ENCODE data around the gene TGM5.

Gene TGM5

GRCh38 chr15:43220991-43221403 is 45.7 kb downstream of the TGM5 start, which contains the start of gene EPB42:
Gene EPB42 (minus strand): TSS chr15:43221018. CDS start chr15:43220825, 193 bp downstream.
- TF ChIP-seq POU2F2 (IDR thresholded peaks at IDR 0.05; ENCODE audit: low read depth, low read length), result no peak
- FAIRE-seq (no peak), DNase-seq (ENCODE audit: insufficient read length, low spot score) (no peak)

GRCh38 chr15:43219929-43220928 is 46.5 kb downstream of the TGM5 start:
- no peak for TF ChIP-seq TAF1 (IDR thresholded peaks at IDR 0.05; ENCODE audit: low read depth, low read length)
- TF ChIP-seq POLR2A (IDR thresholded peaks at IDR 0.05; ENCODE audit: low read depth, low read length), result no peak
- TF ChIP-seq PAX5 (IDR thresholded peaks at IDR 0.05; ENCODE audit: insufficient read depth, low read length, severe bottlenecking), result no peak
- no peak for TF ChIP-seq POLR2AphosphoS5 (IDR thresholded peaks at IDR 0.05; ENCODE audit: low read depth, low read length)
- TF ChIP-seq POU2F2 (IDR thresholded peaks at IDR 0.05; ENCODE audit: low read depth, low read length), result no peak
- no peak for TF ChIP-seq SPI1 (IDR thresholded peaks at IDR 0.05; ENCODE audit: low read depth, low read length)
- DNase-seq (ENCODE audit: insufficient read length, low spot score) (no peak), FAIRE-seq (no peak)

GRCh38 chr15:43218908-43219706 is 47.6 kb downstream of the TGM5 start:
- TF ChIP-seq POU2F2 (IDR thresholded peaks at IDR 0.05; ENCODE audit: low read depth, low read length) (no peak), POLR2A (IDR thresholded peaks at IDR 0.05; ENCODE audit: low read depth, low read length) (no peak), SPI1 (IDR thresholded peaks at IDR 0.05; ENCODE audit: low read depth, low read length) (no peak), POLR2AphosphoS5 (IDR thresholded peaks at IDR 0.05; ENCODE audit: low read depth, low read length) (no peak), PAX5 (IDR thresholded peaks at IDR 0.05; ENCODE audit: insufficient read depth, low read length, severe bottlenecking) (no peak), TAF1 (IDR thresholded peaks at IDR 0.05; ENCODE audit: low read depth, low read length) (no peak)
- FAIRE-seq (no peak), DNase-seq (ENCODE audit: insufficient read length, low spot score) (no peak)

- DNase-seq (ENCODE audit: insufficient read length, low spot score) (no peak), FAIRE-seq (no peak)
- TF ChIP-seq TAF1 (IDR thresholded peaks at IDR 0.05; ENCODE audit: low read depth, low read length), result no peak
- no peak for TF ChIP-seq POLR2AphosphoS5 (IDR thresholded peaks at IDR 0.05; ENCODE audit: low read depth, low read length)
- no peak for TF ChIP-seq POLR2A (IDR thresholded peaks at IDR 0.05; ENCODE audit: low read depth, low read length)
- TF ChIP-seq POU2F2 (IDR thresholded peaks at IDR 0.05; ENCODE audit: low read depth, low read length), result no peak
Measured at GRCh38 chr15:43215961-43216360, 50.8 kb downstream of the TGM5 start.

GRCh38 chr15:43214592-43215295 is 52.0 kb downstream of the TGM5 start:
- no peak for DNase-seq (ENCODE audit: insufficient read length, low spot score)
- FAIRE-seq, result no peak
- no peak for TF ChIP-seq POU2F2 (IDR thresholded peaks at IDR 0.05; ENCODE audit: low read depth, low read length)
- no peak for TF ChIP-seq POLR2AphosphoS5 (IDR thresholded peaks at IDR 0.05; ENCODE audit: low read depth, low read length)
- no peak for TF ChIP-seq PAX5 (IDR thresholded peaks at IDR 0.05; ENCODE audit: insufficient read depth, low read length, severe bottlenecking)
- no peak for TF ChIP-seq TAF1 (IDR thresholded peaks at IDR 0.05; ENCODE audit: low read depth, low read length)
- no peak for TF ChIP-seq SPI1 (IDR thresholded peaks at IDR 0.05; ENCODE audit: low read depth, low read length)

GRCh38 chr15:43214169-43214568 is 52.6 kb downstream of the TGM5 start:
- TF ChIP-seq POU2F2 (IDR thresholded peaks at IDR 0.05; ENCODE audit: low read depth, low read length) (no peak), TAF1 (IDR thresholded peaks at IDR 0.05; ENCODE audit: low read depth, low read length) (no peak), POLR2AphosphoS5 (IDR thresholded peaks at IDR 0.05; ENCODE audit: low read depth, low read length) (no peak), SPI1 (IDR thresholded peaks at IDR 0.05; ENCODE audit: low read depth, low read length) (no peak), POLR2A (IDR thresholded peaks at IDR 0.05; ENCODE audit: low read depth, low read length) (no peak)
- FAIRE-seq (no peak), DNase-seq (ENCODE audit: insufficient read length, low spot score) (no peak)

- FAIRE-seq (no peak), DNase-seq (ENCODE audit: insufficient read length, low spot score) (no peak)
- TF ChIP-seq SPI1 (IDR thresholded peaks at IDR 0.05; ENCODE audit: low read depth, low read length) (no peak), POU2F2 (IDR thresholded peaks at IDR 0.05; ENCODE audit: low read depth, low read length) (no peak), TAF1 (IDR thresholded peaks at IDR 0.05; ENCODE audit: low read depth, low read length) (no peak), PAX5 (IDR thresholded peaks at IDR 0.05; ENCODE audit: insufficient read depth, low read length, severe bottlenecking) (no peak), POLR2A (IDR thresholded peaks at IDR 0.05; ENCODE audit: low read depth, low read length) (no peak), POLR2AphosphoS5 (IDR thresholded peaks at IDR 0.05; ENCODE audit: low read depth, low read length) (no peak)
Measured at GRCh38 chr15:43213466-43213865, 53.3 kb downstream of the TGM5 start.

GRCh38 chr15:43212951-43213350 is 53.8 kb downstream of the TGM5 start:
- FAIRE-seq, result no peak

GRCh38 chr15:43212299-43212698 is 54.4 kb downstream of the TGM5 start:
- no peak for DNase-seq (ENCODE audit: insufficient read length, low spot score)
- no peak for TF ChIP-seq POLR2A (IDR thresholded peaks at IDR 0.05; ENCODE audit: low read depth, low read length)
- TF ChIP-seq POU2F2 (IDR thresholded peaks at IDR 0.05; ENCODE audit: low read depth, low read length), result no peak
- no peak for TF ChIP-seq SPI1 (IDR thresholded peaks at IDR 0.05; ENCODE audit: low read depth, low read length)
- no peak for TF ChIP-seq TAF1 (IDR thresholded peaks at IDR 0.05; ENCODE audit: low read depth, low read length)
- TF ChIP-seq POLR2AphosphoS5 (IDR thresholded peaks at IDR 0.05; ENCODE audit: low read depth, low read length), result no peak
- no peak for TF ChIP-seq PAX5 (IDR thresholded peaks at IDR 0.05; ENCODE audit: insufficient read depth, low read length, severe bottlenecking)
- no peak for FAIRE-seq

More at GRCh38 chr15:43212951-43213350, 53.8 kb downstream of the TGM5 start:
- no peak for TF ChIP-seq POLR2AphosphoS5 (IDR thresholded peaks at IDR 0.05; ENCODE audit: low read depth, low read length)
- no peak for TF ChIP-seq TAF1 (IDR thresholded peaks at IDR 0.05; ENCODE audit: low read depth, low read length)
- TF ChIP-seq POU2F2 (IDR thresholded peaks at IDR 0.05; ENCODE audit: low read depth, low read length), result no peak
- DNase-seq (ENCODE audit: insufficient read length, low spot score), result no peak

All from GM12891 (cell line).